D721Med (cell line): Measurements from ENCODE around the gene CTNNBL1.

ENCODE experiments used
- DNase-seq: peaks from one replicate; pipeline ENCODE4 v3.0.0; 2011; ENCODE audit warnings: low spot score; ENCODE audit not compliant: insufficient read length
- FAIRE-seq: peaks from 2 replicates; lab custom pipeline; 2011; peaks lifted over from hg19 to GRCh38; lab: Jason Lieb, UNC
- CTCF ChIP-seq: IDR thresholded peaks from 2 replicates; pipeline ENCODE4 v1.5.1; 2012; ENCODE audit warnings: mild to moderate bottlenecking, control low read depth; ENCODE audit not compliant: insufficient read depth; ENCODE audit errors: missing control alignments

Gene CTNNBL1

GRCh38 chr20:37907677-37908401 is 214.0 kb downstream of the CTNNBL1 start:
- TF ChIP-seq CTCF: no peak
- FAIRE-seq (no peak), DNase-seq (no peak)

GRCh38 chr20:37911261-37911660 is 217.4 kb downstream of the CTNNBL1 start:
- no peak for FAIRE-seq
- DNase-seq: no peak
- TF ChIP-seq CTCF: no peak

GRCh38 chr20:37911838-37912281 is 218.0 kb downstream of the CTNNBL1 start:
- FAIRE-seq: no peak
- no peak for DNase-seq
- no peak for TF ChIP-seq CTCF

DNA sequence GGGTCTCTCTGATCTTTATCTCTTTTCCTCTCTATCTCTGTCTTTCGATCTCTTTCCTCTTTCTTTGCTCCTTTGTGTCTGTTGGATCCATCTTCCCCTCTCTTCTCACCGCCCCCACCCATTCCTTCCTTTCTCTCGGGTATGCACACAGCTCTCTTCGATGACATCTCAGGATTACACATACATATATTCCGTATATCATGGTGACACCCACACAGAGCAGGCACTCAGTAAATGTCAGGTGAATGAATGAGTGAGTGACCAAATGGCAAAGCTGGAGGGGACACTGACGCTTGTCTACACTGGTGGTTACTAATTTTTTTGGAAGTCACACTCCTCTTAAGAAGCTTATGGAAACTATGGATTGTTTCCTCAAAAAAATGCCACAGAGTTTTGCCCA is 219.0 kb downstream of the CTNNBL1 start:
- TF ChIP-seq CTCF: no peak
- FAIRE-seq (no peak), DNase-seq (no peak)

GRCh38 chr20:37913567-37914366 is 219.9 kb downstream of the CTNNBL1 start:
- FAIRE-seq: no peak
- DNase-seq: no peak

DNA sequence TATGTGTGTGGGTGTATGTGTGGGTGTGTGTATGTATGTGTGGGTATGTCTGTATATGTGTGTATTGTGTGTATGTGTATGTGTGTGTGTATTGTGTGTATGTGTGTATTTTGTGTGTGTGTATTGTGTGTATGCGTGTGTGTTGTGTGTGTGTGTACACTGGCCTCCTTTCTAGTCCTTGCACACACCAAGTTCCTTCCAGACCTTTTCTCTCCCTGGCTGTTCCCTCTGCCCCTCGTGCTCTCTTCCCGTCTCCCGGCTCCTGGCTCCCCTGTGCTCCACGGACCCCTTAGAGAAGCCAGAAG is 220.5 kb downstream of the CTNNBL1 start:
- no peak for DNase-seq
- no peak for TF ChIP-seq CTCF
- no peak for FAIRE-seq

More at GRCh38 chr20:37913567-37914366, 219.9 kb downstream of the CTNNBL1 start:
- TF ChIP-seq CTCF: no peak
